ENCODE measurements around the gene CLEC4E.
A peak's percentile ranks its signal among the peaks of the same experiment; 100 is the strongest.

CLEC4E gene

GRCh38 chr12:8564656-8565055 lies 24.0 kb upstream of the CLEC4E start:
- DNase-seq (ENCODE audit: extremely low read depth, low read depth): no peak
- TF ChIP-seq, protein P1, sequence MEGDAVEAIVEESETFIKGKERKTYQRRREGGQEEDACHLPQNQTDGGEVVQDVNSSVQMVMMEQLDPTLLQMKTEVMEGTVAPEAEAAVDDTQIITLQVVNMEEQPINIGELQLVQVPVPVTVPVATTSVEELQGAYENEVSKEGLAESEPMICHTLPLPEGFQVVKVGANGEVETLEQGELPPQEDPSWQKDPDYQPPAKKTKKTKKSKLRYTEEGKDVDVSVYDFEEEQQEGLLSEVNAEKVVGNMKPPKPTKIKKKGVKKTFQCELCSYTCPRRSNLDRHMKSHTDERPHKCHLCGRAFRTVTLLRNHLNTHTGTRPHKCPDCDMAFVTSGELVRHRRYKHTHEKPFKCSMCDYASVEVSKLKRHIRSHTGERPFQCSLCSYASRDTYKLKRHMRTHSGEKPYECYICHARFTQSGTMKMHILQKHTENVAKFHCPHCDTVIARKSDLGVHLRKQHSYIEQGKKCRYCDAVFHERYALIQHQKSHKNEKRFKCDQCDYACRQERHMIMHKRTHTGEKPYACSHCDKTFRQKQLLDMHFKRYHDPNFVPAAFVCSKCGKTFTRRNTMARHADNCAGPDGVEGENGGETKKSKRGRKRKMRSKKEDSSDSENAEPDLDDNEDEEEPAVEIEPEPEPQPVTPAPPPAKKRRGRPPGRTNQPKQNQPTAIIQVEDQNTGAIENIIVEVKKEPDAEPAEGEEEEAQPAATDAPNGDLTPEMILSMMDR (IDR thresholded peaks at IDR 0.05; ENCODE audit: low read depth, low read length, missing control alignments): no peak

DNA sequence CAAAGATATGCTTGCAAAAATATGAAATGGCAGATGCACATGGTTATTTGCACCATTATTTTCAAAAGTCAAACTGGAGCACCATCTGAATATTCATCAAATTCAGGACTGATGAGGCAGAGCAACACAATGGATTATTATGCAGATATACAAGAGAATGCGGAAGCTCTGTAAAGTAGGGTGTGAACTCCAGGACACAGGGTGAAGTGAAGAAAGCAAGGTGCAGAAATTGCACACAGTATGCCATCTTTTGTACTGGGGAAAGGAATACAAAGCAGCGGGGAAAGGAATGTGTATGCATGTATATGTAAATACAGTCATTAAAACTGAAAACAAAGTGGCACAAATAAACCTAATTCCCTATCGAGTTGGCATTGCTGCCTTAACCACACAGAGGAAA lies 22.7 kb upstream of the CLEC4E start:
- no peak overlapping the region for H3K4me3 ChIP-seq (replicated peaks; ENCODE audit: low read depth, low read length)
- TF ChIP-seq, protein P1 (IDR thresholded peaks at IDR 0.05; ENCODE audit: low read depth, low read length, missing control alignments): no peak
- no peak for DNase-seq (ENCODE audit: extremely low read depth, low read depth)

More at GRCh38 chr12:8564656-8565055, 24.0 kb upstream of the CLEC4E start:
- H3K4me3 ChIP-seq (replicated peaks; ENCODE audit: low read depth, low read length): no peak overlapping the region

DNA sequence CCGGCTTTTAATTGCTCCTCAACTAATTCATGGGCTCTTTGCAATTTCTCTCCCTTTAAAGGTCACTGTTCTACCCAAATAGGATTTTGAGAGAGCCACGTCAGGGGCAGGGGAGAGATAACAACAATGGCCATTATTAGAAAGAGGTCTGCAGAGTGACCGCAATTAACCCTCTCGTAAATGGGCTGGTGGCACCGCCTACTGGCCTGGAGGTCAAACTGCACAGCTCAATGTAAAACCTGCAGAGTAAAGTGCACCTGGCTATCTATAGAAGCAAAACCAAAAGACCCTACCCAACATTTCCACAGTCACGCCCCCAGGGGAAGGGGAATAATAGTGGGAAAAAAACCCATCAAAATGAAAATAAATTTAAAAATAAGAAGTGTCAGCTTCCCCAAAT lies 21.6 kb upstream of the CLEC4E start:
- TF ChIP-seq, protein P1 (IDR thresholded peaks at IDR 0.05; ENCODE audit: low read depth, low read length, missing control alignments): peak; percentile 27
- no peak overlapping the region for H3K4me3 ChIP-seq (replicated peaks; ENCODE audit: low read depth, low read length)

DNA sequence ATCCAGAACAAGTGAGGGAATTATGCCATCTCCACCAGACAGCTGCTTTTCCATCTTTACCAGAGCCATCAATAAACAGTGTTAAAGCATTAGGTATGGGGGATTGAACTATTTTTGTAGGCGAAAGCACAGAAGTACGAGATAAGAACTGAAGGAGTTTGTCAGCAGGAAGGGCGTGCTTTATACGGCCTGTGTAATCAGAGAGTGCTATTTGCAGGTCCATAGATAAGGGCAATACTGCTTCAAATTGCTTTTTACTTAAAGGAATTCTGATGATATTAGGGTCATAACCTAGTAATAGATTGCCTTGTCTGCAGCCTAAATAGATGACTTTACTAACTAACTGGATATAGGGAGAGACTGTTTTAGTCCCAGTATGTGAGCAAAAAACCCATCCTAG lies 20.3 kb upstream of the CLEC4E start:
- TF ChIP-seq, protein P1 (IDR thresholded peaks at IDR 0.05; ENCODE audit: low read depth, low read length, missing control alignments): no peak
- H3K4me3 ChIP-seq (replicated peaks; ENCODE audit: low read depth, low read length): no peak overlapping the region
- no peak for DNase-seq (ENCODE audit: extremely low read depth, low read depth)

More for the DNA sequence above, 21.6 kb upstream of the CLEC4E start:
- DNase-seq (ENCODE audit: extremely low read depth, low read depth): no peak

DNA sequence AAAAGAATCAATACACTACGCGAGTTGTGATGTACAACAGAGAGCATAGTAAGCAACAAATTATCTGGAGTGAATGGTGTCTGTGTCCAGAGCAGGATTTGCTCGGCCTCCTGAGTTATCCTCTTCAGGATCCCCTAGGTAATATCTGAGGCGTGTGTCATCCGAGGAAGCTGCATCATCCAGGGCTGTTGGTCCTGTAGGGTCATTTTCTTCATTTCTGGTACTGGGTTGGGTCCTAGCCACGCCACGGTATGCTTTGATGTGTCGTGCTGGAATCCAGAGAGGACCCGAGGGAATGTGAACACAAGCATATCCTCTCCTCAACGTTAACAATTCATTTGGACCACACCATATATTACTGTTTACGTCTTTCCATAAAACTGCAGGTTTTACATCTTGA lies 19.0 kb upstream of the CLEC4E start:
- DNase-seq (ENCODE audit: extremely low read depth, low read depth): no peak
- TF ChIP-seq, protein P1 (IDR thresholded peaks at IDR 0.05; ENCODE audit: low read depth, low read length, missing control alignments): no peak
- no peak overlapping the region for H3K4me3 ChIP-seq (replicated peaks; ENCODE audit: low read depth, low read length)

- no peak overlapping the region for H3K4me3 ChIP-seq (replicated peaks; ENCODE audit: low read depth, low read length)
- TF ChIP-seq, protein P1 (IDR thresholded peaks at IDR 0.05; ENCODE audit: low read depth, low read length, missing control alignments): no peak
- no peak for DNase-seq (ENCODE audit: extremely low read depth, low read depth)
Measured at GRCh38 chr12:8556531-8557097, 15.9 kb upstream of the CLEC4E start.
